Uterus (tissue), 2 donors: ENCODE data around the gene JAK3.

ENCODE experiments used
- POLR2A ChIP-seq, 2 donors: fragments of 450-650 bp; IDR thresholded peaks; one replicate each; pipeline ENCODE4 v1.6.1; 2016; ENCODE audit warnings: antibody characterized with exemption in 2 of 2, mild to moderate bottlenecking in 1 of 2, moderate library complexity in 1 of 2
- TF ChIP-seq, protein P1 (sequence below), 4 experiments: fragments of 200-600 bp in 2 of 4; fragments of 450-650 bp in 2 of 4; sonication (generic) in 2 of 4; IDR thresholded peaks; one replicate each; pipeline ENCODE4 v1.5.1; 2016 to 2019; ENCODE audit warnings: antibody characterized with exemption in 4 of 4, mild to moderate bottlenecking in 2 of 4, moderate library complexity in 1 of 4

DNA sequence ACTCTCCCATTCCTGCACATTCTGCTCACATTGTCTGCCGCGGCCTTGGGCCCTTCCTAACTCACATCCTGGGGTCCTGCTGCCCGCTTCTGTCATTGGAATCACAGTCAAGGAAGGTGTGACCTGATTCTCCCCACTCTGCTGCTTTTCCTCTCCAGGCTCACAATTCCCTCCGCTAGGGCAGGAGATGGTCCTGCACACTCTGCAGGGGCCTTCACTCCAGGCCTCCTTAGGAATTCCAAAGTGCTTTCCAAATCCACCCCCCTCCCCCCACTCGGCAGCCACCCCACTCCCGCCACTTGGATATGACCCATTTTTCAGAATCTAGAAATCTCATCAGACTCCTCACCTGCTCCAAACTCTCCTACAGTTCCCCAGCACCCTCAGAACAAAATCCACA, 20.9 kb upstream of the JAK3 start:
- TF ChIP-seq, protein P1, sequence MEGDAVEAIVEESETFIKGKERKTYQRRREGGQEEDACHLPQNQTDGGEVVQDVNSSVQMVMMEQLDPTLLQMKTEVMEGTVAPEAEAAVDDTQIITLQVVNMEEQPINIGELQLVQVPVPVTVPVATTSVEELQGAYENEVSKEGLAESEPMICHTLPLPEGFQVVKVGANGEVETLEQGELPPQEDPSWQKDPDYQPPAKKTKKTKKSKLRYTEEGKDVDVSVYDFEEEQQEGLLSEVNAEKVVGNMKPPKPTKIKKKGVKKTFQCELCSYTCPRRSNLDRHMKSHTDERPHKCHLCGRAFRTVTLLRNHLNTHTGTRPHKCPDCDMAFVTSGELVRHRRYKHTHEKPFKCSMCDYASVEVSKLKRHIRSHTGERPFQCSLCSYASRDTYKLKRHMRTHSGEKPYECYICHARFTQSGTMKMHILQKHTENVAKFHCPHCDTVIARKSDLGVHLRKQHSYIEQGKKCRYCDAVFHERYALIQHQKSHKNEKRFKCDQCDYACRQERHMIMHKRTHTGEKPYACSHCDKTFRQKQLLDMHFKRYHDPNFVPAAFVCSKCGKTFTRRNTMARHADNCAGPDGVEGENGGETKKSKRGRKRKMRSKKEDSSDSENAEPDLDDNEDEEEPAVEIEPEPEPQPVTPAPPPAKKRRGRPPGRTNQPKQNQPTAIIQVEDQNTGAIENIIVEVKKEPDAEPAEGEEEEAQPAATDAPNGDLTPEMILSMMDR (IDR thresholded peaks at IDR 0.05): no peak
- no peak for TF ChIP-seq POLR2A (IDR thresholded peaks at IDR 0.05)
